ENCODE results near the gene RPLP2. TPM values are rescaled to one million over a fixed set of nuclear protein-coding genes. Genes with fewer than 3 reads are reported as not detected.

Gene RPLP2
- total RNA-seq, 6 experiments from 2014 or later: 1,532 to 1,781 (median 1,709) TPM

- Mint-ChIP-seq H3K9me3 (0 out of 2 replicates have a peak, but pooled peaks cover 8% of the 10 kb centered on the region), H3K27me3 (ENCODE audit: insufficient read depth) (peaks cover 41% of the 10 kb centered on the region), H3K4me1 (ENCODE audit: low read depth) (peaks cover 50% of the 10 kb centered on the region), H3K4me3 (peak overlapping the region; percentile 90), H3K27ac (peak overlapping the region; percentile 97), H3K36me3 (ENCODE audit: low read depth) (peaks cover 21% of the 10 kb centered on the region)
- TF ChIP-seq CTCF (IDR thresholded peaks at IDR 0.05): peak; percentile 53
- no peak for DNase-seq
These were observed 33.4 kb downstream of the RPLP2 start for GRCh38 chr11:843086-843734.

GRCh38 chr11:843818-844692, 34.3 kb downstream of the RPLP2 start:
- Mint-ChIP-seq H3K9me3 (0 out of 2 replicates have a peak, but pooled peaks cover 8% of the 10 kb centered on the region), H3K36me3 (ENCODE audit: low read depth) (peaks cover 21% of the 10 kb centered on the region), H3K4me1 (ENCODE audit: low read depth) (peaks cover 44% of the 10 kb centered on the region), H3K27me3 (ENCODE audit: insufficient read depth) (peaks cover 33% of the 10 kb centered on the region), H3K4me3 (peak overlapping the region; percentile 90), H3K27ac (peak overlapping the region; percentile 97)
- TF ChIP-seq CTCF (IDR thresholded peaks at IDR 0.05): no peak
- peak; percentile 91 for DNase-seq

- DNase-seq: peak; percentile 77
- Mint-ChIP-seq H3K9me3 (0 out of 2 replicates have a peak, but pooled peaks cover 8% of the 10 kb centered on the region), H3K4me1 (ENCODE audit: low read depth) (peaks cover 38% of the 10 kb centered on the region), H3K27ac (peak overlapping the region; percentile 97), H3K4me3 (peak overlapping the region; percentile 90), H3K36me3 (ENCODE audit: low read depth) (peaks cover 16% of the 10 kb centered on the region), H3K27me3 (ENCODE audit: insufficient read depth) (peaks cover 28% of the 10 kb centered on the region)
- peak; percentile 53 for TF ChIP-seq CTCF (IDR thresholded peaks at IDR 0.05)
These were observed 35.2 kb downstream of the RPLP2 start for GRCh38 chr11:844693-845644.

- Mint-ChIP-seq H3K27ac (peak overlapping the region; percentile 97), H3K27me3 (ENCODE audit: insufficient read depth) (peaks cover 19% of the 10 kb centered on the region), H3K9me3 (0 out of 2 replicates have a peak, but pooled peaks cover 5% of the 10 kb centered on the region), H3K4me3 (peak overlapping the region; percentile 90), H3K36me3 (ENCODE audit: low read depth) (peaks cover 5% of the 10 kb centered on the region), H3K4me1 (ENCODE audit: low read depth) (peaks cover 28% of the 10 kb centered on the region)
- TF ChIP-seq CTCF (IDR thresholded peaks at IDR 0.05): no peak
- DNase-seq: no peak
These were observed 36.2 kb downstream of the RPLP2 start for GRCh38 chr11:845872-846495.

All from HFFc6 (cell line).